AG04449 (cell line): Measurements from ENCODE around the gene SMG9.

Experiments used
- CTCF ChIA-PET: fragments of 350-600 bp; formaldehyde crosslinking; extraction: SDS; loops from one replicate; lab custom pipeline; 2021; ENCODE audit warnings: antibody characterized with exemption; lab: Yijun Ruan, JAX
- POLR2A ChIA-PET: fragments of 400-600, 350-600 bp; formaldehyde crosslinking; extraction: SDS; loops from one replicate; lab custom pipeline; 2020; ENCODE audit warnings: antibody characterized with exemption, inconsistent platforms; lab: Yijun Ruan, JAX
- DNase-seq: peaks from one replicate; pipeline ENCODE4 v3.0.0-alpha.2; 2010; ENCODE audit warnings: low read depth, low spot score
- H3K4me3 ChIP-seq: 2 replicates; pipeline ENCODE4 v1.5.1; 2011; ENCODE audit warnings: low read depth, mild to moderate bottlenecking, control low read depth, low read length
- CTCF ChIP-seq: IDR thresholded peaks from one replicate; pipeline ENCODE4 v1.5.1; 2011; ENCODE audit warnings: mild to moderate bottlenecking, moderate library complexity, low read length, control low read depth, inconsistent platforms; ENCODE audit not compliant: insufficient read depth; ENCODE audit errors: missing control alignments

SMG9 gene

DNA sequence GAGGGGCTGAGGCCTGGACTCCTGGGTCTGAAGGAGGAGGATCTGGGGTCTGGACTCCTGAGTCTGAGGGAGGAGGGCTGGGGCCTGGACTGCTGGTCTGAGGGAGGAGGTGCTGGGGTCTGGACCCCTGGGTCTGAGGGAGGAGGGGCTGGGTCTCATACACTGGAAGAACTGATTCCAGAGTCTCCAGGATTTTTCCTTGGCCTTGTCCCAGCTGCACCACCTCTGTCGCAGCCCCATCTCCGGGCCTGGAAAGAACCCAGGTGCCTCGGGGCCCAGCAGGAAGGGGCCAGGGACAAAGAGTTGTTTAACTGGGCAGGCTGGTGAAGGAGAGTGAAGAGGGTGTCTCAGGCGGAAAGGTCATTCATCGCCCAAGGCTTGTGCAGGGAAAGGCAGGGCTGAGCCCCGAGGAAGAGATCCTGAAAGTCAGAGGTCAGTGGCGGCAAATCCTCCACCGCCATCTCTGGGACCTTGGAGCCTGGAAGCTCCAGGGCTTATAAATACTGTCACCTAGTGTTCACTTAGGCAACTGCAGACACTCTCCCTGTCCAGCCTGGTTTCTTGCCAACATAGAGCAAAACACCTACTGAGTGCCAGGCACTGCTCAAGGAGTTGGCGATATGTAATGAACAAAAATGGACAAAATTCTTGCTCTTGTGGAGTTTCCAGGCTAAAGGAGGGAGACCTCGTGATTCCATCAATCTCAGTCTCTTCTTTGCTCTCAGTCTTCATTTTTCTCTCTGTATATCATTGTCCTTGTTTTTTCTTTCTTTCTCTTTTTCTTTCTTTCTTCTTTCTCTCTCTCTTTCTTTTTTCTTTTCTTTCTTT lies 30.4 kb upstream of the SMG9 start:
- DNase-seq = no peak
- ChIA-PET POLR2A (interaction anchor here (0.8 to 1.2 kb wide), 4 partner anchors 32 to 120 kb away, joined by 3 to 5 read pairs (median 4); partner anchors contain the start of gene PLAUR), CTCF (interaction anchor here (0.6 to 5.0 kb wide), 23 partner anchors 9 to 230 kb away, joined by 3 to 103 read pairs (median 4); partner anchors contain the start of gene PLAUR)
- H3K4me3 ChIP-seq = no peak overlapping the region; the same call in 1 of the 2 replicates
- TF ChIP-seq CTCF = peak; percentile 91

GRCh38 chr19:43784241-43784980 lies 29.6 kb upstream of the SMG9 start:
- ChIA-PET CTCF (interaction anchor here (0.6 to 5.0 kb wide), 23 partner anchors 8 to 229 kb away, joined by 3 to 103 read pairs (median 4); partner anchors contain the start of gene PLAUR), POLR2A (interaction anchor here (0.8 to 1.2 kb wide), 4 partner anchors 32 to 119 kb away, joined by 3 to 5 read pairs (median 4); partner anchors contain the start of gene PLAUR)
- no peak for TF ChIP-seq CTCF
- peak; percentile 47 for DNase-seq
- H3K4me3 ChIP-seq = no peak overlapping the region

- POLR2A ChIA-PET = no interaction called here
- DNase-seq = no peak
- no peak for TF ChIP-seq CTCF
- H3K4me3 ChIP-seq = no peak overlapping the region
- CTCF ChIA-PET = interaction anchor here (2.9 to 5.0 kb wide), 2 partner anchors 19 to 40 kb away, joined by 28 to 103 read pairs; no protein-coding TSS in a partner anchor
These were observed 28.9 kb upstream of the SMG9 start for GRCh38 chr19:43783636-43784035.

DNA sequence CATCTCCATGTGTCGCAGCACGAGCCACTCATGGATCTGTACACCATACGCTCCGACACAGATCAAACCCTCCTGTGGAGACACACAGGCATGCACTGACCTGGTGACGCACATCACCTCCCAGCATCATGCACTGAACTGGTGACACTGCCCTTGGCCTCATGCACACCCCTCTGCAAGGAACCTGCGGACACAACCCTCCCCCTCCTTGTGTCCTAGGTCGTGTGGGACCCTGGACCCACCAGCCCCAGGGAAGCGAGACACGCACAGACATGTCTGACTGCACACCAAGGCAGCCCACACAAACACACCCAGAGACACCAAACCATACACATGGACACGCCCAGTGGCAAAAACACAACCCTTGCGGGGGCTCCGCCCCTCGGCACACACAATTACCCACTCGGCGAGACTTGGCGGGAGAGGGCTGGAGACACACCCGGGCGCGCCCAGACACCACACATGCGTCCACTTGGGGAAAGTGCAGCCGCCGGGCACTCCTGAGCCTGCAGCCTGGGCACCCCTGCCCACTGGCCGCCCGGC lies 28.0 kb upstream of the SMG9 start:
- CTCF ChIA-PET = interaction anchor here (2.9 kb wide), 1 partner anchor 18 kb away, joined by 28 read pairs; no protein-coding TSS in a partner anchor
- no peak for DNase-seq
- H3K4me3 ChIP-seq = no peak overlapping the region
- no peak for TF ChIP-seq CTCF
- POLR2A ChIA-PET = no interaction called here

- H3K4me3 ChIP-seq = no peak overlapping the region
- no peak for TF ChIP-seq CTCF
- no peak for DNase-seq
- ChIA-PET POLR2A (no interaction called here), CTCF (interaction anchor here (1.3 kb wide), 1 partner anchor 37 kb away, joined by 6 read pairs; no protein-coding TSS in a partner anchor)
These were observed 27.5 kb upstream of the SMG9 start for GRCh38 chr19:43782311-43782660.
